Measurements from ENCODE around the gene PIEZO1. TPM values are rescaled to one million over a fixed set of nuclear protein-coding genes. Genes with fewer than 3 reads are reported as not detected.

Gene PIEZO1
- total RNA-seq, 2 donors from 2014 or later: 84.1 to 97.0 TPM

GRCh38 chr16:88783391-88784073, 1.5 kb downstream of the PIEZO1 start:
- DNase-seq: no peak
- Mint-ChIP-seq H3K9me3 (no peaks in the 10 kb centered on the region), H3K4me3 (peak overlapping the region; percentile 65), H3K27ac (no peak overlapping the region), H3K4me1 (peaks cover 12% of the 10 kb centered on the region), H3K36me3 (ENCODE audit: low read depth) (no peaks in the 10 kb centered on the region), H3K27me3 (ENCODE audit: insufficient read depth) (peaks cover 5% of the 10 kb centered on the region)
- Histone ChIP-seq H3K9ac (ENCODE audit: extremely low read depth, low read length, poor library complexity, severe bottlenecking) (peak overlapping the region; percentile 79), H3K27me3 (ENCODE audit: control insufficient read depth, insufficient read depth, low read length, poor library complexity, severe bottlenecking) (no peaks in the 10 kb centered on the region), H3K4me3 (ENCODE audit: low read length) (peak overlapping the region; percentile 80), H3K9me3 (ENCODE audit: control insufficient read depth, low read length) (no peaks in the 10 kb centered on the region), H3K4me1 (ENCODE audit: control insufficient read depth, insufficient read depth, low read length) (peaks cover 10% of the 10 kb centered on the region), H3K36me3 (ENCODE audit: control insufficient read depth, insufficient read depth, low read length) (no peaks in the 10 kb centered on the region), H3K27ac (ENCODE audit: low read depth, low read length) (no peak overlapping the region)
- no peak for TF ChIP-seq CTCF (conservative IDR thresholded peaks at IDR 0.05)
- 80 to 86% methylated on average over 24 to 27 of the region's 27 CpGs for WGBS, 2 experiments (ENCODE audit: insufficient coverage in 1 of 2, insufficient read length in 1 of 2)

GRCh38 chr16:88782454-88783390, 2.3 kb downstream of the PIEZO1 start:
- Mint-ChIP-seq H3K9me3 (no peaks in the 10 kb centered on the region), H3K27ac (no peak overlapping the region), H3K36me3 (ENCODE audit: low read depth) (no peaks in the 10 kb centered on the region), H3K4me3 (peak overlapping the region; percentile 65), H3K27me3 (ENCODE audit: insufficient read depth) (peaks cover 2% of the 10 kb centered on the region), H3K4me1 (peaks cover 18% of the 10 kb centered on the region)
- WGBS, 2 experiments (ENCODE audit: insufficient coverage in 1 of 2, insufficient read length in 1 of 2): 83 to 86% methylated on average over 6 to 16 of the region's 16 CpGs
- Histone ChIP-seq H3K27me3 (ENCODE audit: control insufficient read depth, insufficient read depth, low read length, poor library complexity, severe bottlenecking) (no peaks in the 10 kb centered on the region), H3K4me1 (ENCODE audit: control insufficient read depth, insufficient read depth, low read length) (peaks cover 11% of the 10 kb centered on the region), H3K9ac (ENCODE audit: extremely low read depth, low read length, poor library complexity, severe bottlenecking) (no peak overlapping the region), H3K9me3 (ENCODE audit: control insufficient read depth, low read length) (no peaks in the 10 kb centered on the region), H3K27ac (ENCODE audit: low read depth, low read length) (no peak overlapping the region), H3K4me3 (ENCODE audit: low read length) (no peak overlapping the region), H3K36me3 (ENCODE audit: control insufficient read depth, insufficient read depth, low read length) (no peaks in the 10 kb centered on the region)
- no peak for DNase-seq
- TF ChIP-seq CTCF (conservative IDR thresholded peaks at IDR 0.05): no peak

GRCh38 chr16:88781140-88782077, 3.6 kb downstream of the PIEZO1 start:
- no peaks in the 10 kb centered on the region for H3K9me3 ChIP-seq (ENCODE audit: control insufficient read depth, low read length)
- Mint-ChIP-seq H3K27ac (peak overlapping the region; percentile 72), H3K27me3 (ENCODE audit: insufficient read depth) (no peaks in the 10 kb centered on the region), H3K4me1 (peaks cover 23% of the 10 kb centered on the region), H3K36me3 (ENCODE audit: low read depth) (no peaks in the 10 kb centered on the region), H3K4me3 (no peak overlapping the region), H3K9me3 (no peaks in the 10 kb centered on the region)
- H3K4me1 ChIP-seq (ENCODE audit: control insufficient read depth, insufficient read depth, low read length): peaks cover 16% of the 10 kb centered on the region
- no peak for DNase-seq
- H3K4me3 ChIP-seq (ENCODE audit: low read length): no peak overlapping the region
- no peak for TF ChIP-seq CTCF (conservative IDR thresholded peaks at IDR 0.05)
- H3K9ac ChIP-seq (ENCODE audit: extremely low read depth, low read length, poor library complexity, severe bottlenecking): no peak overlapping the region
- H3K27me3 ChIP-seq (ENCODE audit: control insufficient read depth, insufficient read depth, low read length, poor library complexity, severe bottlenecking): no peaks in the 10 kb centered on the region
- no peak overlapping the region for H3K27ac ChIP-seq (ENCODE audit: low read depth, low read length)
- no peaks in the 10 kb centered on the region for H3K36me3 ChIP-seq (ENCODE audit: control insufficient read depth, insufficient read depth, low read length)
- 89 to 95% methylated on average over 20 to 28 of the region's 28 CpGs for WGBS, 2 experiments (ENCODE audit: insufficient coverage in 1 of 2, insufficient read length in 1 of 2)

Data from endodermal cell (in vitro differentiated cells).